ENCODE results near the gene ASGR1.

The ASGR1 gene

GRCh38 chr17:7216242-7217112 lies 37.3 kb upstream of the ASGR1 start:
- no peak for DNase-seq

DNA sequence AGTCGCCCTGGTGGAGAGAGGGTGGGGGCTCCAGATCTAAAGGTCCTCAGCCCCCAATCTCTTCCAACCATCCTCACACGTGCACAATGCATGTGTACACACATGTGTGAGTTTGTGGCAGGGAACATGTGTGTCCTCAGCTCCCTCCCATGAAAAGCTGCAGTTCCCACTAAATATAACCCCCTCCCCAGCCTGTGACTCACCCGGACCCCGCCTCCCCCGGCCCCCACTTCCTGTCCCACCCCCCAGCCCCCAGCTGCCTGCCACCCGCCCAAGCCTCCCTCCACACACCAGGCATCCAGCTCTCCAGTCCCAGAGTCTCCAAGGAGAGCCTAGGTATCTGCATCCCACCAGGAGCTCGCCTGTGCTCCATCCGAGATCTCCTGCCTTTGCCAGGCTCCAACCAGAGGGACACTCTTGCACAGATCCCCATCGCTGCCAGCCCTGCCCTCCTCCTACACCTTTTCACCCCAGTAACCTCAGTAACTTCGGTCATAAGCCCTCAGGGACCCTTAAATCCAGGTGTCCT lies 36.5 kb upstream of the ASGR1 start:
- no peak for DNase-seq

DNA sequence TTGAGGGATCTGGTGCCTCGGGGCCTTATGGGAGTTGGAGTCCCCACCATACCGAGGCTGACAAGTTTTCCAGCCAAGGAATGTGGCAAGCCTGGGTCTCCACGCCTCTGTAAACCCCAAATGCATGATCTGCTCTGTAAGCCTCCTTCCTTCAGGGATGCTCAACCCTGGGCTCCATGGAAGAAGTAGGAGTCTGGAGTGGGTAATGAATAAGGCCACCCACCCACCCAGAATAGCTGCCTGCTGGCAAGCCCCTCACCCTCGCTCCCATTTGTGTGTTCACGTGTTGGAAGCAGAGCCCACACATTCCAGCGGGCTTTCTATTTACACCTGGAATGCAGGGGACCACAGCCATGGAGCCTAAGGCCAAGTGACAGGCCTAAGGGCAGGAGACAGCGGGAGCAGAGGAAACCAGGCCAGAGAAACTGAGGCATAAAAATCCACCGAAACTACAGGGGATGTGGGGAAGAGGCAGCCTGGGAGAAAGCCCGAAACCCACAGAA lies 36.0 kb upstream of the ASGR1 start:
- no peak for DNase-seq

GRCh38 chr17:7214300-7215135 lies 35.3 kb upstream of the ASGR1 start:
- peak; percentile 99 for DNase-seq

DNA sequence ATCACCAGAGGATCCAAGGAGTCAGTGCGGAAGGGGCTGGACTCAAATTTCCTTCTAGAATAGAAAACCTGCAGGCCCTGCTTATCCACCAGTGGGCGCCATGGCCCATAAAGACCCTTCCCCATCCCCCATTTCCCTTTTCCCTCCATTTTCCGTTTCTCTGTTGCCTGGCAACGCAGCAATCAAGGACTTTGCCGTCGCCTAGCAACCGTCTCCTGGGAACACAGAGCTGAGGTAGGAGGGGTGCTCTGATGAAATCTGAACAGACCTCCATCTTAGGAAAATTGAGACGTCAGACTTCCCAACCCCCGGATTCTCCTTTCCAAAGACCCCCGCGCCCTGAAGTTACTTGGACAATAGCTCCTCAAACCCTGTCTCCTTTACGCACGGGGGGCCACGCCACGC lies 34.7 kb upstream of the ASGR1 start:
- DNase-seq = no peak

DNA sequence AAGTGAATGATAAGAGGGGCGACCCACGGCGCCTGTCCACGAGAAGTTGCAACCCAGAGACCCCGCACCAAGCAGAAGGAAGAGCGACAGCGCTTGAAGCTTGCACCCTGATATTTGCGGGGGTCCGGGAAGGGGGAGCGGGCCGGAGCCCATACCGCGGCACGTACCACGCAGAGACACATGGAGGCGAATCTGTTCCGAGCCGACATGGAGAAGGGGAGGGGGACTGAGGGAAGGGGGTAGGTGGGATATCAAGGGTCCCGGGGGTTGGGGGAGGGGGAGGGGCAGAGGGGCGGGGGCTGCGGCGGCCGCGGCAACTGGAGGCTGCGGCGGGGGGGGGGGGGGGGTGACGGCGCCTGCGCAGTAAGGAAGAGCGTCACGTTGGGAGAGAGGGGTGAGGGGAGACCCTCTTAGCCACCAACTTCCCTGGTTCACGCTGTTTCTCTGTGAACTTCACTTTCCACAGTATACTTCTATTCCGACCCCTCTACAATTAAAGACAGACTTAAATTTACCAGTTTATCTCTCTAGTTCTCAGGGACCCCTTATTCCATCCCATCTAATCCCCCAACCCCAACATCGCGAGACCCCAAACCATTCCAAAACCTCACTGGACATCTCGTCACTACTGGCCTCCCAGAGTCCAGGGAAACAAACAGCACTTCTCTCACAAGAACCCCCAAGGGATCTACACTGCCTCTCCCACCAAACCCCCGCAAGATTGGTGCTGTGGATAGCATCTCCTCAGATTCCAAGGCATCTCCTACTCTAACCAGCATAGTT lies 32.5 kb upstream of the ASGR1 start:
- DNase-seq = no peak

- no peak for DNase-seq
These were observed 29.7 kb upstream of the ASGR1 start for GRCh38 chr17:7208754-7209460.

DNA sequence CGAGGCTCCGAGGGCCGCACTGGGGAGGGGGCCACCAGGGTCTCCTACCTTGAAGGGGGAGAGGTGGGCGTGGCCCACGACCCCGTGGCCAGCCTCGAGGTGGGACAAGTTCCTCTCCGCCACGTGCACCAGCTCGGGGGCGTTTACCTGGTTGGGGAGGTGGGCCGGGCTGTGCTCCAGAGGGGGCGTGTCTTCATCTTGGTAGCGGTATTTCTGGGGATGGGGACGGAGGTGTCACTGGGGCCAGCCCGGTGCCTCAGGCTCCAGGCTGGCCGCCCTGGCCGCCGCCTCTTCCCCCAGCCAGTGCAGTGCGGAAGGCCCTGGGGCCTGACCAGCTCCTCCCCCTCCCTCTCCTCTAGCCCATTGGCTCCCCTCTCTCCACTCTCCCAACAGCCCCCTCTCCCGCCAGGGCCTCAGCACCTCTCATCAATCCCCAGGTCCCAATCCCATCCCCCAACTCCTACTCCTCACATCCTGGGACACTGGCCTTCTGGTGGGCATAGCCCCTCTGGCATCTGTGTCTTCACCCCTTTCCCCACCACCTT lies 28.9 kb upstream of the ASGR1 start:
- DNase-seq = no peak

DNA sequence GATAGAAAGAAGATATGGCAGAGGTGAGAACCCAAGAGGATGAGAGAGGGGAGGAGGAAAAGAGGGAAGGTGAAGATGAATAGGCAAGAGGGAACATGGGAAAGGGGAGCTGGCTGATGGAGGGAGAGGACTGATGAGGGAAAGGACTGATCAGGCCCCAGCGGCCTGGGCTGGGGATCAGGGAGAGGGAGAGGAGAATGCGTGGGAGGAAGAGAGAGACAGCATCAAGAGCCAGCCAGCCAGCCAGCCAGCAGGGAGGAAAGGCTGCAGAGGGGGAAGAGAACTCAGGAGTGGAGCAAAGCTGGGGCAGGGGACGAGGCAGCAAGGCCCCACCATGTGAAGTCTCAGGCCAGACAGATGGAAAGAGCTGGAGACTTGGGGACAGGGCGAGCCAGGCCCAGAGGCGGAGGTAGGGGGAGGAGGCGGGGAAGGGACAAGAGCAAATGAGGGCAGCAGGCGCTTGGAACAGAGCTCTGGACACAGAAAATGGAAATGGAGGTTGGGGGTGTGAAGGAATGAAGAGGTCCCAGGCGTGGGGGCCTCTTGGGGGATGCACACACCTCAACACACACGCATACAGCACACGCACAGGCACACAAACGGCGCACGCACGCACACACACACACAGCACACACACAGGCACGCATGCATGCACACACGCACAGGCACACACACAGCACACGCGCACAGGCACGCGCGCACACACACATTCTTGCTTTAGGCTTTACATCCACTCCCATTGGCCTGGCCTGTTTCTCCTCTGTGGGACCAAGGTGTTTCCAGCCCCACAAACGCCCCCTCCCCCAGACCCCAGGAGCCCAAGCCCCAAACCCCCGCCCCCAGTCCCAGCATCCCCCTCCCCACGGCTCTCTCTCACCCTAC lies 28.2 kb upstream of the ASGR1 start:
- no peak for DNase-seq

DNA sequence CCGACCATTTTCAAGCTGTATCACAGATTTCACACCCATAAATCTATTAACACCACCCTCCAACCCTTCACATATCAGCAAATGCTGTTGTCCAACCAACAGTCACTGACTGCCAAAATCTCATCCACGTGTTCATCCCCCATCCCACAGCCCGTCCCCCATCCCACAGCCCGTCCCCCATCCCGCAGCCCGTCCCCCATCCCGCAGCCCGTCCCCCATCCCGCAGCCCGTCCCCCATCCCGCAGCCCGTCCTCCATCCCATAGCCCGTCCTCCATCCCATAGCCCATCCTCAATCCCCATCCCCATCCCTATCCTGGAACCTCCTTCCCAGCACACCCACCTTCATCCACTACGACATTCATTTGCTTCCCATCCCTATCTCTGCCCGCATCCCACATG lies 26.4 kb upstream of the ASGR1 start:
- DNase-seq = no peak

DNA sequence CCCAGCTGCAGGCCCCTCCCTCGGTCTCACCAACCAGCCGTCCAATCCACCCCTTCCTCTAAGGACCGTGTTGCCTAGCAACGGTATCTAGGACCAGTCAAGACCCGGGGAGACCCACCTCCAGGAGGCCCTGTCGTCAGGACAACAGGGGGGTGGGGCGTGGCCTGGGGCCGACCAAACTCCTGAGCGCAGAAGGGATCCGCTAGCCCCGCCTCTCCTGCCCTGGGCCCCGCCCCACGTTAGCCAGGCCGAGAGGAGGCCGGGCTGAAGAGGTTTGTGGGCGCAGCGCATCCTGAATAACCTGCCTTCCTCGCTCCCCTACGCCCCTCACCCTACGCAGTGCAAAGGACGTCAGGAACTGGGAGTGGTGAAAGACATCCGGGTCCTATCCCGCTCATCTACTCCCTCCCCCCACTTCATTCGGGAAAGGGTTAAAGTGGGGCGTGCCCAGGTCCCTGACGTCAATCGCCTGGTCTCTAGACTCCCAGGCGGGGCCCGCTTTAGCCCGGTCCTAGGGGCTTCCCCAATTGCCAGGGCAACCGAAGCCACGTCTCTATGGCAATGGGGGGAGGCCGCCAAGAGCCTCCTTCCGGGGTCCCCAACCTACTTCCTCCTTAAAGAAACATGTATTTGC lies 25.8 kb upstream of the ASGR1 start:
- DNase-seq = peak; percentile 97

- no peak for DNase-seq
These were observed 25.2 kb upstream of the ASGR1 start for GRCh38 chr17:7204336-7204735.

GRCh38 chr17:7203391-7203790 lies 24.2 kb upstream of the ASGR1 start:
- DNase-seq = no peak

DNA sequence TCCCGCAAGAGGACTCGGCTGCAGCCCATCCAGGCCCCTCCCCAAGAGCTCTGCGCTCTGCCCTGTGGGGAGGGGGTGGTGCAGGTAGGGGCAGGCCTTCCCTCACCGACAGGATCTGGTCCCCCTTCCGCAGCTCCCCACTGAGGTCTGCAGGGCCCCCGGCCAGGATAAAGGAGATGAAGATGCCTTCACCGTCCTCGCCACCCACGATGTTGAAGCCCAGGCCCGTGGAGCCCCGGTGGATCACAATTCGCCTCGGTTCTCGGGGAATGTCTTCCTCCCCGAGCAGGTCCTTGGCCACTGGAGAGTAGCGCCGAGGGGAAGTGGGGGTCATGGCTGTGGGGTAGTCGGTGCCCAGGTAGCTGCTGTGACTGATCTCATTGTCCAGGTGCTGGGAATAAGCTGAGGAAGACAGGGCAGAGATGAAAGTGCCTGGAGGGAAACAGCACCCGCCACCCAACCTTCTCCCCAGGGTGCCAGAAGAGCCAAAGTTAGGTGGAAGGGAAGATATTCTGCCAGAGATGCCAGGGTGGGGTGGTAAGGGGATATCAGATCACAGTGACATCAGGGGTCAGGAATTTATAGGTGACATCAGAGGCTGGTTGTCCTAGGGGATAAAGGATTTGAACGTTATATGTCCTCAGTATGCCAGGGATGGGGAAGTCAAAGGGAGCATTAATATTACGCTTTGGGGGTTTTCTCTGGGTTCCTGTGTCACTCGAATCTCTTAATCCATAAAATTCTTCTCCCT lies 17.7 kb upstream of the ASGR1 start:
- DNase-seq = no peak

- no peak for DNase-seq
These were observed 16.8 kb upstream of the ASGR1 start for GRCh38 chr17:7195971-7196370.

- no peak for DNase-seq
These were observed 13.2 kb upstream of the ASGR1 start for GRCh38 chr17:7192271-7192937.

GRCh38 chr17:7191571-7192270 lies 12.6 kb upstream of the ASGR1 start:
- peak; percentile 41 for DNase-seq

DNA sequence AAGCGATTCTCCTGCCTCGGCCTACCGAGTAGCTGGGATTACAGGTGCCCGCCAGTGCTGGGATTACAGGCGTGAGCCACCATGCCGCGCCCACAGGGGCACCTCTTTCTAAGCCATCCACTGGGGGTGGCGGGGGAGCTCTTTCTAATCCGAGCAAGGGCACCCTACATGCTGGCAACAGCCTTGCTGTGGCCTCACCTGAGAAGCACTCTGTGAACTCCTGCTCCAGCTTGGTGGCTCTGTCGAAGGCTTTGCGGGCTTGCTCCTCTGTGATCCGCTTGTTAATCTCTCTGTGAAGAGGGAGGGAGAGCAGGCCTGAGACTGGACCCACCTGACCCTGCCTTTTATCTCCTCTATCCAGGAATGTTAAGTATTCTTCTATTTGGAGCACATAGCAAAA lies 11.9 kb upstream of the ASGR1 start:
- DNase-seq = no peak
